Activated CD8-positive, alpha-beta T cell treated with anti-CD3 and anti-CD28 coated beads, Interleukin-2, amount 10 ng/mL, durations not matched to agents 7 days and 5 days (primary cell): ENCODE results near the gene POLR3E. TPM values are rescaled to one million over a fixed set of nuclear protein-coding genes. Genes with fewer than 3 reads are reported as not detected.
A peak's percentile ranks its signal among the peaks of the same experiment; 100 is the strongest.

Experiments used
- ATAC-seq: fragments of 150-1000 bp; cut with Tn5 transposase; one replicate; pipeline ENCODE4 v1.10.0; 2021; ENCODE audit warnings: moderate library complexity
- CTCF ChIA-PET: fragments of 350-600 bp; sonication (Branson Sonifier 250); formaldehyde crosslinking; loops from one replicate; lab custom pipeline; 2021; ENCODE audit warnings: antibody characterized with exemption; lab: Charles Lee
- POLR2A ChIA-PET: fragments of 350-600 bp; sonication (Branson Sonifier 250); formaldehyde crosslinking; loops from one replicate; lab custom pipeline; 2021; ENCODE audit warnings: antibody characterized with exemption; lab: Charles Lee
- DNase-seq: peaks from one replicate; pipeline ENCODE4 v3.0.0-alpha.2; 2020
- H3K27ac Mint-ChIP-seq: one replicate; pipeline ENCODE4 v1.8.0; 2021; ENCODE audit warnings: mild to moderate bottlenecking, mixed read lengths
- H3K27me3 Mint-ChIP-seq: one replicate; pipeline ENCODE4 v1.8.0; 2021; ENCODE audit warnings: low read depth, mixed read lengths
- H3K36me3 Mint-ChIP-seq: one replicate; pipeline ENCODE4 v1.8.0; 2021; ENCODE audit warnings: low read depth, mixed read lengths
- H3K4me1 Mint-ChIP-seq: one replicate; pipeline ENCODE4 v1.8.0; 2021; ENCODE audit warnings: low read depth, mixed read lengths
- H3K4me3 Mint-ChIP-seq: one replicate; pipeline ENCODE4 v1.8.0; 2021; ENCODE audit warnings: mild to moderate bottlenecking, mixed read lengths
- H3K9me3 Mint-ChIP-seq: one replicate; pipeline ENCODE4 v1.8.0; 2022; ENCODE audit warnings: mixed read lengths; ENCODE audit not compliant: insufficient read depth
- total RNA-seq, 2 experiments: library from RNA; stranded (reverse); gene quantifications; one replicate each; pipeline ENCODE4 v1.2.3, GENCODE V29; 2021

The POLR3E gene
- total RNA-seq, 2 experiments from 2014 or later = 43.8 to 49.9 TPM

- H3K36me3 Mint-ChIP-seq = peaks cover 36% of the 10 kb centered on the region
- H3K4me1 Mint-ChIP-seq = no peaks in the 10 kb centered on the region
- no peak overlapping the region for H3K4me3 Mint-ChIP-seq
- DNase-seq (no peak), ATAC-seq (no peak)
- POLR2A ChIA-PET = interaction anchor here (0.5 kb wide), 1 partner anchor 10 kb away, joined by 3 read pairs; no protein-coding TSS in a partner anchor
- no peak overlapping the region for H3K27ac Mint-ChIP-seq
- CTCF ChIA-PET = interaction anchor here (0.7 kb wide), 1 partner anchor 10 kb away, joined by 3 read pairs; no protein-coding TSS in a partner anchor
- H3K9me3 Mint-ChIP-seq = no peaks in the 10 kb centered on the region
- H3K27me3 Mint-ChIP-seq = no peaks in the 10 kb centered on the region
Observed at GRCh38 chr16:22325598-22326368, 28.6 kb downstream of the POLR3E start.

DNA sequence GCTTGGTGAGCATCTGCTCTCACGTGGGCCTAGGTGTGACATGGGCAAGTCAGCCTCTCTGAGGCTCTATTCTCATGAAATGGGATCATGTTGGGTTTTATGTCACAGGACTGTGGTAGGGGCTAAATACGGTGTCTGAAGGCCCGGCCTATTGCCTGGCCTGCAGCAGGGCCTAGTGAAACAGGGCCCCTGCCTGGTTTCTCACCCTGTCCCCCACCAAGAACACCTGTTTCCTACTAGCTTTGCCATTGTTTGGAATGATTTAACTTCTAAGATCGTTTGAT is 29.1 kb downstream of the POLR3E start:
- DNase-seq (no peak), ATAC-seq (no peak)
- no peak overlapping the region for H3K4me3 Mint-ChIP-seq
- H3K36me3 Mint-ChIP-seq = peaks cover 33% of the 10 kb centered on the region
- ChIA-PET POLR2A (no interaction called here), CTCF (no interaction called here)
- no peaks in the 10 kb centered on the region for H3K9me3 Mint-ChIP-seq
- no peaks in the 10 kb centered on the region for H3K27me3 Mint-ChIP-seq
- H3K27ac Mint-ChIP-seq = no peak overlapping the region
- H3K4me1 Mint-ChIP-seq = peaks cover 2% of the 10 kb centered on the region

DNA sequence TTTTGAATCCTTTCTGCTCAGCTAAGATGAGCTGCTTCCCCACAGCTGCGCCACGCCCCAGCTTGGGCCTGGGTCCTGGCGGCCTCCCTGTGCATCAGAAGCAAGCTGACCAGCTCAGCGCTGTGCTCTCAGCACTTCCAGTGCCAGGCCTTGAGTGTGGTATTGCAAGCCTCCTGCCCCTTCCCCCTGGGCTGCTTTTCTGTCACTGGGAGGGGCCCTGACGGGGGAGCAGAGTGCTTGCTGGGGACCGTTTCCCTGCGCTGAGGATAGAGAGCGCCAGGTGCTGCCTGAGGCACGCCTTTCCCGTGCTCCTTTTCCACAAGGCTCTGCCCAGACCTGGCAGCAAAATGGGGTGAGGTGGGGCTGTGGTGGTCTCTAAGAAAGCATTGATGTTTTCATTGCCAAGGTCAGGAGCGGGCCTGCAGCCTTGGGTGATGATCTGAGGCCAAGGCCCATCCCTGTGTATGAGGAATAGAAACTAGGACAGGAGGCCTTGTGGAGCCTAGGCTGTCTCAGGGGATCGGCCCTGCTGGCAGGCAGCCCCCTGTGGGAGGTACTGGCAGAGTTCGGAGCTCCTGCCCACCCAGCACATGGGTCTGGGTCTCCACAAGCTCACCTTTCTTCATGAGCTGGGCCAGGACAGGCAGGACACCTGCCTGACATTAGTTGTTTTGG is 29.7 kb downstream of the POLR3E start:
- ChIA-PET CTCF (no interaction called here), POLR2A (no interaction called here)
- ATAC-seq (no peak), DNase-seq (no peak)
- H3K4me3 Mint-ChIP-seq = no peak overlapping the region
- H3K36me3 Mint-ChIP-seq = peaks cover 36% of the 10 kb centered on the region
- peaks cover 2% of the 10 kb centered on the region for H3K4me1 Mint-ChIP-seq
- H3K9me3 Mint-ChIP-seq = no peaks in the 10 kb centered on the region
- H3K27ac Mint-ChIP-seq = no peak overlapping the region
- H3K27me3 Mint-ChIP-seq = no peaks in the 10 kb centered on the region

DNA sequence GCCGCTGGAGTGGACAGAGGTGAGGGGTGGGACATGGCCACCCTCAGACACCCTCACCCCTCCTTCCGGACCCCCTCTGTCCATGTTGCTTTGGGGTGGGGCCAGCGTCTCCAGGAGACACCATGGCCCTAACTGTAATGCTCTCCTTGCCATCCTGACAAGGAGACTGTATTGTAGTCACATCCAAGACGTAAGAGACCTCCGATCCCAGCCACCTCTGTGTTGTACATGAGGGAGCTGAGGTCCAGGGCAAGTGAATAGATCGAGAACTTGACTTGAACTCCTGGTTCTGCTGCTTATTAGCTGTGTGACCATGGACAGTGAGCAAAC is 30.2 kb downstream of the POLR3E start:
- no peaks in the 10 kb centered on the region for H3K27me3 Mint-ChIP-seq
- no peak overlapping the region for H3K27ac Mint-ChIP-seq
- POLR2A ChIA-PET = interaction anchor here (1.6 kb wide), 1 partner anchor 31 kb away, joined by 6 read pairs; no protein-coding TSS in a partner anchor
- no peaks in the 10 kb centered on the region for H3K9me3 Mint-ChIP-seq
- ATAC-seq (no peak), DNase-seq (no peak)
- no peak overlapping the region for H3K4me3 Mint-ChIP-seq
- peaks cover 2% of the 10 kb centered on the region for H3K4me1 Mint-ChIP-seq
- CTCF ChIA-PET = no interaction called here
- H3K36me3 Mint-ChIP-seq = peaks cover 41% of the 10 kb centered on the region

DNA sequence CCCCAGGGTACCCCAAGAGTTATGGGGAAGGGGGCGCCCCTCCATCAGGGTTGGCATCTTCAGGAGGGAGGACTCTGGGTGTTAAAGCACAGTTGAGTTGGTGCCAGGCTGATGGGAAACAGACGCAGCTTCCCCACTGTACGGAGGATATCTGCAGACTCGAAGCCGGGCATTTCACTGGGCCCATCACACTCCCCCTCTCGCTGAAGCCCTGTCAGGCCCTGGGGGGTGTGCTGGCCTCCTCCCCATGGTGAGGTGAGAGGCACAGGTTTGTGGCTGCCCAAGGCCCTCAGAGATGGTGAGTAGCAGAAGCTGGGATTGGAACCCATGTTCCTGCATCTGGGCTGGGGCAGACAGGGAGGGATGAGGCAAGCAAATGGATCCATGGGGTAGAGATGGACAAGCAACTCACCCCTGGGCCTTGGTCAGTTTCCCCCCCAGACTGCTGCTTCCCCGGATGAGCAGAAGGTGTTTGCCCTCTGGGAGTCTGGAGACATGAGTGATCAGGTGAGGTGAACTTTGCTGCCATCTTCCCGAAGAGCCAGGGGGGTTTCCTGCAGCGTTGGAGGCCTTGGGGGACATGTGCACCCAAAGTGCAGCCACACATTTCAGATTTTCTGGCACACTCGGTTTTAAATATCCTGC is 31.0 kb downstream of the POLR3E start:
- ATAC-seq = no peak
- ChIA-PET POLR2A (interaction anchor here (1.6 to 2.0 kb wide), 2 partner anchors 30 to 45 kb away, joined by 6 to 7 read pairs; no protein-coding TSS in a partner anchor), CTCF (no interaction called here)

GRCh38 chr16:22329199-22329695 is 32.0 kb downstream of the POLR3E start:
- DNase-seq (no peak), ATAC-seq (no peak)
- H3K9me3 Mint-ChIP-seq = no peaks in the 10 kb centered on the region
- ChIA-PET POLR2A (interaction anchor here (1.6 to 2.0 kb wide), 2 partner anchors 29 to 44 kb away, joined by 6 to 7 read pairs; no protein-coding TSS in a partner anchor), CTCF (interaction anchor here (1.1 to 1.7 kb wide), 2 partner anchors 24 to 28 kb away, joined by 3 read pairs; no protein-coding TSS in a partner anchor)
- H3K4me1 Mint-ChIP-seq = peaks cover 2% of the 10 kb centered on the region
- no peak overlapping the region for H3K27ac Mint-ChIP-seq
- peaks cover 50% of the 10 kb centered on the region for H3K36me3 Mint-ChIP-seq
- H3K4me3 Mint-ChIP-seq = no peak overlapping the region
- no peaks in the 10 kb centered on the region for H3K27me3 Mint-ChIP-seq

More for the DNA sequence above, 31.0 kb downstream of the POLR3E start:
- Mint-ChIP-seq H3K4me1 (peaks cover 2% of the 10 kb centered on the region), H3K4me3 (no peak overlapping the region), H3K27ac (no peak overlapping the region), H3K9me3 (no peaks in the 10 kb centered on the region), H3K27me3 (no peaks in the 10 kb centered on the region), H3K36me3 (peaks cover 44% of the 10 kb centered on the region)
- no peak for DNase-seq

GRCh38 chr16:22330326-22330725 is 33.1 kb downstream of the POLR3E start:
- no peak for ATAC-seq
- Mint-ChIP-seq H3K4me1 (peaks cover 2% of the 10 kb centered on the region), H3K9me3 (no peaks in the 10 kb centered on the region), H3K4me3 (no peak overlapping the region), H3K27me3 (no peaks in the 10 kb centered on the region), H3K36me3 (peaks cover 61% of the 10 kb centered on the region), H3K27ac (peak overlapping the region; percentile 46)
- ChIA-PET CTCF (interaction anchor here (1.0 to 1.7 kb wide), 2 partner anchors 9 to 23 kb away, joined by 3 read pairs; no protein-coding TSS in a partner anchor), POLR2A (interaction anchor here (2.0 kb wide), 1 partner anchor 43 kb away, joined by 7 read pairs; no protein-coding TSS in a partner anchor)
- no peak for DNase-seq

DNA sequence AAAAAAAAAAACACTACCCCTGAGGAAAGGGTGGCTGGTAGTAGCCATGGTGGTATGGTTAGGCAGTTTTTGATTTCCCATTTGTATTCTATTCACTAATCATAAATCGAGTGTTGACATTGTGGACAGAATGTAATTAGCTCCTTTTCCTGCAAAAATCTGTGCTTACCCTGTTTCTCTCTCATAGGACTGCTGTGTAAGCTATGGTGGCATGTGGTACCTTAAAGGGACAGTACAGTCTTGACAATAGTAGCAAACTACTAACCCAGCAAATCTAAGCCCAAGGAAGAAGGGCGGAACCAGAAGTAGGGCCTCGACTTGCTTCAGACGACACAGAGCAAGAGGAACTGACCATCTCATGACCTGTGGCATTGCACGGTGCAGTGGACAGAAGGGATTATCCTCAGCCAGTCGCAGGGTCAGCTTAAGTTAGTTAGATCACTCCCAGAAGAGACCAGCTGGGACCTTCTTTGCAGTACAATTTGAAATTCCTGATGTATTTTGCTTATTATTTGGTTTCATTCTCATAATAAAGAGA is 36.3 kb downstream of the POLR3E start:
- POLR2A ChIA-PET = no interaction called here
- peaks cover 75% of the 10 kb centered on the region for H3K36me3 Mint-ChIP-seq
- CTCF ChIA-PET = no interaction called here
- ATAC-seq = no peak
- H3K4me3 Mint-ChIP-seq = no peak overlapping the region
- H3K27me3 Mint-ChIP-seq = no peaks in the 10 kb centered on the region
- peaks cover 17% of the 10 kb centered on the region for H3K9me3 Mint-ChIP-seq
- DNase-seq = no peak
- H3K27ac Mint-ChIP-seq = no peak overlapping the region
- H3K4me1 Mint-ChIP-seq = peaks cover 7% of the 10 kb centered on the region

DNA sequence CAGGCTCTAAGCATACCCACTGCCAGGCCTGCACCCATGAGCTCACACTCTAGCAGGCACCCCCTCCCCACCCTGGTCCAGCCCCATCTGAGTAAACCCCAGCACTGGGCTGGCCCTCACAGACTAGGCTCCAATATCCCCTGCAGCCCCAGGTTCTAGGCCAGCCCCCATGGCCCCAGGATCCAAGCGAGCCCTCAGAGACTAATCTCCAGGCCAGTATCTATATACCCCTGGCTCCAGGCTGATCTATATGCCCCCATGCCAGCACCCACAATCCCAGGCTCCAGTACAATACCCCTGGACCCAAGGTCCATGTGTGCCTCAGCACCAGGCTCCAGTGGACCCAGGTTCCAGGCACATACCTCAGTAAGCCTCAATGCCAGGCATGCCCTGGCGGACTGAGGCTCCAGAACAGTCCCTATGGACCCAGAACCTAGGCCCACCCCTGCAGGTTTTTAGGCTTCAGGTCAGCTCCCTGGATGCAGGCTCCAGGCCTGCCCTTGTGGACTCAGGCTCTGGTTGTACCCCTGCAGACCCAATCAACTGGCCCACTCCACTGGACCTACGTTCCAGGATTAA is 38.5 kb downstream of the POLR3E start:
- H3K27ac Mint-ChIP-seq = no peak overlapping the region
- DNase-seq (no peak), ATAC-seq (no peak)
- ChIA-PET CTCF (interaction anchor here (0.8 to 0.9 kb wide), 2 partner anchors 11 to 15 kb away, joined by 3 to 4 read pairs; no protein-coding TSS in a partner anchor), POLR2A (interaction anchor here (0.5 kb wide), 1 partner anchor 44 kb away, joined by 3 read pairs; no protein-coding TSS in a partner anchor)
- peaks cover 83% of the 10 kb centered on the region for H3K36me3 Mint-ChIP-seq
- H3K27me3 Mint-ChIP-seq = no peaks in the 10 kb centered on the region
- peaks cover 7% of the 10 kb centered on the region for H3K4me1 Mint-ChIP-seq
- no peak overlapping the region for H3K4me3 Mint-ChIP-seq
- H3K9me3 Mint-ChIP-seq = peaks cover 29% of the 10 kb centered on the region

DNA sequence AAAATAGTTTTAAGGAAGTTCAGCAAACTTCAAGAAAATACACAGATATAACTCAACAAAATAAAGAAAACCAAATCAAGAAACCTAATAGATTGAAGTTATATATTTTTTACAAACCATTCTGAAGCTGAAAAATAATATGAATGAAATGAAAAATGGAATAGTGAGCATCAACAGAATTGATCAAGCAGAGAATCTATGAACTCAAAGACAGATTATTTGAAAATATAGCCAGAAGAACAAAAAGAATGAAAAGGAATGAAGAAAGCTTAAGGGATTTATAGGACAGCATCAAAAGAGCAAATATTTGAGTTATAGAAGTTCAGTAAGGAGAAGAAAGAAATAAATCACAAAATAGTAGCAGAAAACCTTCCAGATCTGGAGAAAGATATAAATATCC is 39.4 kb downstream of the POLR3E start:
- ATAC-seq (no peak), DNase-seq (no peak)
- ChIA-PET POLR2A (no interaction called here), CTCF (interaction anchor here (0.9 to 1.3 kb wide), 3 partner anchors 10 to 36 kb away, joined by 4 to 8 read pairs (median 5); no protein-coding TSS in a partner anchor)
- peaks cover 5% of the 10 kb centered on the region for H3K4me1 Mint-ChIP-seq
- H3K9me3 Mint-ChIP-seq = peaks cover 32% of the 10 kb centered on the region
- H3K36me3 Mint-ChIP-seq = peaks cover 86% of the 10 kb centered on the region
- no peak overlapping the region for H3K4me3 Mint-ChIP-seq
- H3K27ac Mint-ChIP-seq = no peak overlapping the region
- H3K27me3 Mint-ChIP-seq = no peaks in the 10 kb centered on the region

DNA sequence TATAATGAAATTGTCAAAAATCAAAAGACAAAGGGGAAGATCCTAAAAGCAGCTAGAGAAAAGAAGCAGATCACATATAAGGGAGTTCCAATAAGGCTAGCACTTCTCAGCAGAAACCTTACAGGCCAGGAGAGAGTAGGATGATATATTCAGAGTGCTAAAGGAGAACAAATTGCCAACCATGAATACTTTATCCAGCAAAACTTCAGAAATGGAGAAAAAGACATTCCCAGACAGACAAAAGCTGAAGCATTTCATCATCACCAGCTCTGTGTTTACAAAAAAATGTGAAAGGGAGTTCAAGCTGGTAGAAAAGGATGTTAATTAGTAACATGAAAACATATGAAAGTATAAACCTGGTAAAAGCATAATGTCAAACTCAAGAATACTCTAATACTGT is 39.8 kb downstream of the POLR3E start:
- DNase-seq = no peak
- POLR2A ChIA-PET = interaction anchor here (1.0 kb wide), 1 partner anchor 28 kb away, joined by 3 read pairs; no protein-coding TSS in a partner anchor
- H3K4me1 Mint-ChIP-seq = peaks cover 5% of the 10 kb centered on the region
- H3K27ac Mint-ChIP-seq = no peak overlapping the region
- ATAC-seq = no peak
- CTCF ChIA-PET = interaction anchor here (0.9 to 1.3 kb wide), 3 partner anchors 9 to 37 kb away, joined by 4 to 8 read pairs (median 5); no protein-coding TSS in a partner anchor
- peaks cover 32% of the 10 kb centered on the region for H3K9me3 Mint-ChIP-seq
- H3K36me3 Mint-ChIP-seq = peaks cover 85% of the 10 kb centered on the region
- no peaks in the 10 kb centered on the region for H3K27me3 Mint-ChIP-seq
- no peak overlapping the region for H3K4me3 Mint-ChIP-seq
